Mucosa of gallbladder (tissue), 1 donor: ENCODE results near the gene DGKG. TPM values are rescaled to one million over a fixed set of nuclear protein-coding genes. Genes with fewer than 3 reads are reported as not detected.

ENCODE experiments used
- DNase-seq: peaks from one replicate; pipeline ENCODE4 v3.0.0-alpha.2; 2020; ENCODE audit warnings: low spot score
- total RNA-seq: library from RNA; stranded (reverse); gene quantifications from one replicate; pipeline ENCODE4 v1.2.1, GENCODE V29; 2021
- donor health status: DM: no; HTN: no; CAD: no.

DGKG gene
- total RNA-seq, 1 donor from 2014 or later = 7.3 TPM

GRCh38 chr3:186239321-186239720 is 122.7 kb downstream of the DGKG start:
- DNase-seq = no peak

GRCh38 chr3:186237915-186238314 is 124.1 kb downstream of the DGKG start:
- DNase-seq = no peak

- DNase-seq = no peak
Measured at GRCh38 chr3:186236357-186237020, 125.5 kb downstream of the DGKG start.

- DNase-seq = no peak
Measured at GRCh38 chr3:186235554-186235953, 126.5 kb downstream of the DGKG start.

- no peak for DNase-seq
Measured at GRCh38 chr3:186234152-186234551, 127.9 kb downstream of the DGKG start.

GRCh38 chr3:186226482-186226881 is 135.6 kb downstream of the DGKG start:
- DNase-seq = no peak

- no peak for DNase-seq
Measured at GRCh38 chr3:186225603-186226002, 136.4 kb downstream of the DGKG start.

GRCh38 chr3:186224041-186224610 is 137.9 kb downstream of the DGKG start:
- DNase-seq = no peak

- DNase-seq = no peak
Measured at GRCh38 chr3:186223476-186223875, 138.6 kb downstream of the DGKG start.

GRCh38 chr3:186221760-186222378 is 140.2 kb downstream of the DGKG start:
- no peak for DNase-seq

GRCh38 chr3:186220911-186221645 is 141.0 kb downstream of the DGKG start:
- no peak for DNase-seq

- DNase-seq = no peak
Measured at GRCh38 chr3:186220365-186220764, 141.7 kb downstream of the DGKG start.

GRCh38 chr3:186219211-186219638 is 142.8 kb downstream of the DGKG start:
- no peak for DNase-seq

- DNase-seq = no peak
Measured at GRCh38 chr3:186218421-186218820, 143.6 kb downstream of the DGKG start.

GRCh38 chr3:186217820-186218164 is 144.2 kb downstream of the DGKG start:
- DNase-seq = no peak

- no peak for DNase-seq
Measured at GRCh38 chr3:186216900-186217819, 144.9 kb downstream of the DGKG start.

- no peak for DNase-seq
Measured at GRCh38 chr3:186214670-186215069, 147.4 kb downstream of the DGKG start.

GRCh38 chr3:186213946-186214345 is 148.1 kb downstream of the DGKG start:
- no peak for DNase-seq

GRCh38 chr3:186212611-186213010 is 149.4 kb downstream of the DGKG start:
- DNase-seq = no peak

- DNase-seq = no peak
Measured at GRCh38 chr3:186210852-186211500, 151.1 kb downstream of the DGKG start.
